GM18499 (cell line): Measurements from ENCODE around the gene SLC25A33.
"Not testable (repeated sequence)": the region's sequence is repeated elsewhere in the genome, so short reads cannot be mapped to it uniquely, and the experiment has no call there.

Experiments
- ATAC-seq: cut with Tn5 transposase; IDR thresholded peaks from one replicate; pipeline ENCODE4 v1.9.1; 2021; ENCODE audit warnings: moderate number of reproducible peaks; ENCODE audit not compliant: insufficient read depth, unreplicated experiment

SLC25A33 gene

GRCh38 chr1:9613625-9614299 is 74.5 kb downstream of the SLC25A33 start:
- no peak for ATAC-seq

- no peak for ATAC-seq
Measured at GRCh38 chr1:9615316-9616063, 76.2 kb downstream of the SLC25A33 start.

- ATAC-seq: no peak
Measured at GRCh38 chr1:9618909-9619679, 79.8 kb downstream of the SLC25A33 start.

- no peak for ATAC-seq
Measured at GRCh38 chr1:9621032-9621431, 81.8 kb downstream of the SLC25A33 start.

- ATAC-seq: no peak
Measured at GRCh38 chr1:9624081-9624480, 84.8 kb downstream of the SLC25A33 start.

GRCh38 chr1:9625030-9625429 is 85.8 kb downstream of the SLC25A33 start:
- ATAC-seq: not testable (repeated sequence)

- ATAC-seq: no peak
Measured at GRCh38 chr1:9626201-9626608, 86.9 kb downstream of the SLC25A33 start.

- no peak for ATAC-seq
Measured at GRCh38 chr1:9628541-9629444, 89.5 kb downstream of the SLC25A33 start.

- no peak for ATAC-seq
Measured at GRCh38 chr1:9629445-9630201, 90.4 kb downstream of the SLC25A33 start.

GRCh38 chr1:9630331-9631111 is 91.3 kb downstream of the SLC25A33 start:
- ATAC-seq: no peak

GRCh38 chr1:9631613-9632012 is 92.3 kb downstream of the SLC25A33 start:
- ATAC-seq: no peak

- no peak for ATAC-seq
Measured at GRCh38 chr1:9633493-9633892, 94.2 kb downstream of the SLC25A33 start.

GRCh38 chr1:9634582-9634981 is 95.3 kb downstream of the SLC25A33 start:
- no peak for ATAC-seq
